NT2/D1 (cell line): Measurements from ENCODE around the gene GPR50.

Experiments
- SUZ12 ChIP-seq: IDR thresholded peaks from 2 replicates; pipeline ENCODE4 v1.6.1; 2011; ENCODE audit not compliant: insufficient read length, insufficient read depth; ENCODE audit errors: extremely low read depth
- YY1 ChIP-seq: IDR thresholded peaks from 2 replicates; pipeline ENCODE4 v1.6.1; 2011; ENCODE audit not compliant: insufficient read length, insufficient read depth
- ZNF274 ChIP-seq: IDR thresholded peaks from 2 replicates; pipeline ENCODE4 v1.6.1; 2011; ENCODE audit warnings: mild to moderate bottlenecking, low read depth, low read length

- TF ChIP-seq YY1 (no peak), ZNF274 (no peak), SUZ12 (no peak)
Measured at GRCh38 chrX:151153086-151153485, 23.3 kb upstream of the GPR50 start.
